SK-N-SH (cell line): ENCODE data around the gene DCXR.

ENCODE experiments used
- RCOR1 ChIP-seq: fragments of 150-350 bp; IDR thresholded peaks from 2 replicates; pipeline ENCODE4 v1.6.1; 2017; ENCODE audit warnings: antibody characterized with exemption, low read length
- TAF1 ChIP-seq: IDR thresholded peaks from 2 replicates; pipeline ENCODE4 v1.6.1; 2012; ENCODE audit warnings: low read depth, mild to moderate bottlenecking, low read length, moderate library complexity, borderline replicate concordance
- TF ChIP-seq, protein P1 (sequence below): fragments of 200-600 bp; sonication (generic); IDR thresholded peaks from 2 replicates; pipeline ENCODE4 v1.6.1; 2017; ENCODE audit warnings: antibody characterized with exemption, mild to moderate bottlenecking, moderate library complexity

DNA sequence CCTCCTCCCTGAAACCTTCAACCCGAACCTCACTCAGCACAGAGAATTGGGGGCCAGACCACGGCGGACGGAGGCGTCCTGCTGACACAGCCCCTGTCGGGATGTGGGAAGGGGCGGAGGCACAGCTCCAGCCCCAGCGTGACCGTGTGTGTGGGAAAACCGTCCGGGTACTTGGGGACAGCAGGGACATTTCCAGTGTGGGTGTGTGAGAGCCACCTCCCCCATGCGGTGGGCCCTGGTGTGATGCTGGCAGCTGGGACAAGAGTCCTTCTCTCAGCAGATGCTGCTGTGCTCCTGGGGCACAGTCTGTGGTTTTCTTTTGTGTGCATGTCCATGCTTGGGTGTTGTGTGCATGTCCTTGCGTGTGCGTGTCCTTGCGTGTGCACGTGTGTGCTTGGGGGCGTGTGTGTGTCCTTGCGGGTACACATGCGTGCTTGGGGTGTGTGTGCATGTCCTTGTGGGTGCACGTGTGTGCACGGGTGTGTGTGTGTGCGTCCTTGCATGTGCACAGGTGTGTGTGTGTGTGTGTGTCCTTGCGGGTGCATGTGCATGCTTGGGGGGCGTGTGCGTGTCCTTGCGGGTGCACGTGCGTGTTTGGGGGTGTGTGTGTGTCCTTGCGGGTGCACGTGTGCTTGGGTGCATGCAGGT is 31.7 kb downstream of the DCXR start:
- TF ChIP-seq TAF1 (no peak), RCOR1 (no peak)
- TF ChIP-seq, protein P1, sequence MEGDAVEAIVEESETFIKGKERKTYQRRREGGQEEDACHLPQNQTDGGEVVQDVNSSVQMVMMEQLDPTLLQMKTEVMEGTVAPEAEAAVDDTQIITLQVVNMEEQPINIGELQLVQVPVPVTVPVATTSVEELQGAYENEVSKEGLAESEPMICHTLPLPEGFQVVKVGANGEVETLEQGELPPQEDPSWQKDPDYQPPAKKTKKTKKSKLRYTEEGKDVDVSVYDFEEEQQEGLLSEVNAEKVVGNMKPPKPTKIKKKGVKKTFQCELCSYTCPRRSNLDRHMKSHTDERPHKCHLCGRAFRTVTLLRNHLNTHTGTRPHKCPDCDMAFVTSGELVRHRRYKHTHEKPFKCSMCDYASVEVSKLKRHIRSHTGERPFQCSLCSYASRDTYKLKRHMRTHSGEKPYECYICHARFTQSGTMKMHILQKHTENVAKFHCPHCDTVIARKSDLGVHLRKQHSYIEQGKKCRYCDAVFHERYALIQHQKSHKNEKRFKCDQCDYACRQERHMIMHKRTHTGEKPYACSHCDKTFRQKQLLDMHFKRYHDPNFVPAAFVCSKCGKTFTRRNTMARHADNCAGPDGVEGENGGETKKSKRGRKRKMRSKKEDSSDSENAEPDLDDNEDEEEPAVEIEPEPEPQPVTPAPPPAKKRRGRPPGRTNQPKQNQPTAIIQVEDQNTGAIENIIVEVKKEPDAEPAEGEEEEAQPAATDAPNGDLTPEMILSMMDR, result no peak
